Measurements from ENCODE around the gene DGKB. TPM values are rescaled to one million over a fixed set of nuclear protein-coding genes. Genes with fewer than 3 reads are reported as not detected.

DGKB gene
- total RNA-seq, 1 experiment from 2014 or later: not detected

- no peak for DNase-seq (ENCODE audit: low spot score)
- intact Hi-C loops (cut with micrococcal nuclease; ENCODE audit: unreplicated experiment): no loop called here
- no TSS peak for BruUV-seq (replicated peaks)
- no peaks in the 10 kb centered on the region for H3K9me3 ChIP-seq (ENCODE audit: low read depth, low read length, poor library complexity, severe bottlenecking)
- CTCF ChIA-PET: no interaction called here
- peaks cover 4% of the 10 kb centered on the region for H3K27me3 ChIP-seq (replicated peaks; ENCODE audit: insufficient read depth, low read depth, low read length, poor library complexity)
- no peak overlapping the region for H3K4me3 ChIP-seq (ENCODE audit: low read depth, low read length, poor library complexity, severe bottlenecking)
- H3K4me1 ChIP-seq (ENCODE audit: insufficient read depth, low read length, poor library complexity, severe bottlenecking): no peaks in the 10 kb centered on the region
- H3K27ac ChIP-seq (ENCODE audit: low read depth, low read length, poor library complexity, severe bottlenecking): no peak overlapping the region
- no peak for TF ChIP-seq EZH2 (IDR thresholded peaks at IDR 0.05; ENCODE audit: borderline replicate concordance, low read depth, low read length, poor library complexity, severe bottlenecking)
- no peak for TF ChIP-seq CTCF (conservative IDR thresholded peaks at IDR 0.05; ENCODE audit: low read depth, low read length)
- POLR2A ChIA-PET (ENCODE audit: low non-redundant PET): no interaction called here
- H3K36me3 ChIP-seq (ENCODE audit: insufficient read depth, low read length, poor library complexity, severe bottlenecking): no peaks in the 10 kb centered on the region
Observed at GRCh38 chr7:14305233-14305866, 597.2 kb downstream of the DGKB start.

- Histone ChIP-seq H3K4me1 (ENCODE audit: insufficient read depth, low read length, poor library complexity, severe bottlenecking) (no peaks in the 10 kb centered on the region), H3K9me3 (ENCODE audit: low read depth, low read length, poor library complexity, severe bottlenecking) (no peaks in the 10 kb centered on the region), H3K27ac (ENCODE audit: low read depth, low read length, poor library complexity, severe bottlenecking) (no peak overlapping the region), H3K4me3 (ENCODE audit: low read depth, low read length, poor library complexity, severe bottlenecking) (no peak overlapping the region), H3K27me3 (replicated peaks; ENCODE audit: insufficient read depth, low read depth, low read length, poor library complexity) (peaks cover 4% of the 10 kb centered on the region), H3K36me3 (ENCODE audit: insufficient read depth, low read length, poor library complexity, severe bottlenecking) (no peaks in the 10 kb centered on the region)
- BruUV-seq (replicated peaks): no TSS peak
- intact Hi-C loops (cut with micrococcal nuclease; ENCODE audit: unreplicated experiment): no loop called here
- POLR2A ChIA-PET (ENCODE audit: low non-redundant PET): no interaction called here
- TF ChIP-seq EZH2 (IDR thresholded peaks at IDR 0.05; ENCODE audit: borderline replicate concordance, low read depth, low read length, poor library complexity, severe bottlenecking): no peak
- no peak for TF ChIP-seq CTCF (conservative IDR thresholded peaks at IDR 0.05; ENCODE audit: low read depth, low read length)
- no peak for DNase-seq (ENCODE audit: low spot score)
- CTCF ChIA-PET: no interaction called here
Observed at GRCh38 chr7:14303536-14303935, 599.0 kb downstream of the DGKB start.

GRCh38 chr7:14294637-14295036, 607.9 kb downstream of the DGKB start:
- Histone ChIP-seq H3K36me3 (ENCODE audit: insufficient read depth, low read length, poor library complexity, severe bottlenecking) (no peaks in the 10 kb centered on the region), H3K27me3 (replicated peaks; ENCODE audit: insufficient read depth, low read depth, low read length, poor library complexity) (no peaks in the 10 kb centered on the region), H3K27ac (ENCODE audit: low read depth, low read length, poor library complexity, severe bottlenecking) (no peak overlapping the region), H3K4me3 (ENCODE audit: low read depth, low read length, poor library complexity, severe bottlenecking) (no peak overlapping the region), H3K9me3 (ENCODE audit: low read depth, low read length, poor library complexity, severe bottlenecking) (no peaks in the 10 kb centered on the region), H3K4me1 (ENCODE audit: insufficient read depth, low read length, poor library complexity, severe bottlenecking) (no peaks in the 10 kb centered on the region)
- ChIA-PET POLR2A (ENCODE audit: low non-redundant PET) (no interaction called here), CTCF (no interaction called here)
- intact Hi-C loops (cut with micrococcal nuclease; ENCODE audit: unreplicated experiment): no loop called here
- no TSS peak for BruUV-seq (replicated peaks)
- no peak for TF ChIP-seq CTCF (conservative IDR thresholded peaks at IDR 0.05; ENCODE audit: low read depth, low read length)
- TF ChIP-seq EZH2 (IDR thresholded peaks at IDR 0.05; ENCODE audit: borderline replicate concordance, low read depth, low read length, poor library complexity, severe bottlenecking): no peak
- DNase-seq (ENCODE audit: low spot score): peak; percentile 35
